Mammary epithelial cell (primary cell): ENCODE results near the gene CCR6.

ENCODE experiments used
- EZH2 ChIP-seq: IDR thresholded peaks from 2 replicates; pipeline ENCODE4 v1.6.1; 2012; ENCODE audit warnings: low read length, inconsistent platforms, borderline replicate concordance
- TF ChIP-seq, protein P1 (sequence below), 2 donors: IDR thresholded peaks in 1 of 2; conservative IDR thresholded peaks in 1 of 2; 2 replicates each; pipeline ENCODE4 v1.5.1; 2011 to 2012; ENCODE audit warnings: inconsistent platforms in 2 of 2, low read length in 2 of 2, mild to moderate bottlenecking in 2 of 2, control low read depth in 1 of 2, low read depth in 1 of 2; ENCODE audit not compliant: insufficient read depth in 1 of 2; ENCODE audit errors: extremely low read depth in 1 of 2

DNA sequence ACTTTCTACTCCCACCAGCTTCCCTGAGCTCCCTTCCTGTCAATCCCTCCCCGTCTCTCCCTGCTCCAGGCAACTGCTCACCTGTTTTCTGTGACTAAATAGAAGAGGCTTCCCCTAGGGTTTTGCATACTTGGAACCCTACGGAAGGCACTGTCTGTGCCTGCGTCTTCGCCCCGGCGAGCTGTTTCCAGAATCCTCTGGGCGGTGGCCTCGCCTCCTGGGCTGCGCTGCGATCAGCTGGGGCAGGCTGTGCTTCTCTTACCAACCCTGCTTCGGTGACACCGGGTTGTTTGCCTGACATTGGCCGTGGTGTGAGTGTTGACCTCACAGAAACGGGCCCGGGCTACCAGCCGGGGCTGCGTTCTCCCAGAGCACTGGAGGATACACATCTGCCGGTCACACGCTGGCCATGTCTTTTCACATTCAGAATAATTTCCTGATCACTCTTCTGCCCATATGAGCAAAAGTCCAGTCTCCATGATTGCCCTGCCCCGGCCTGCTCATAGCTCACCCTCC lies 29.4 kb upstream of the CCR6 start:
- TF ChIP-seq, protein P1, sequence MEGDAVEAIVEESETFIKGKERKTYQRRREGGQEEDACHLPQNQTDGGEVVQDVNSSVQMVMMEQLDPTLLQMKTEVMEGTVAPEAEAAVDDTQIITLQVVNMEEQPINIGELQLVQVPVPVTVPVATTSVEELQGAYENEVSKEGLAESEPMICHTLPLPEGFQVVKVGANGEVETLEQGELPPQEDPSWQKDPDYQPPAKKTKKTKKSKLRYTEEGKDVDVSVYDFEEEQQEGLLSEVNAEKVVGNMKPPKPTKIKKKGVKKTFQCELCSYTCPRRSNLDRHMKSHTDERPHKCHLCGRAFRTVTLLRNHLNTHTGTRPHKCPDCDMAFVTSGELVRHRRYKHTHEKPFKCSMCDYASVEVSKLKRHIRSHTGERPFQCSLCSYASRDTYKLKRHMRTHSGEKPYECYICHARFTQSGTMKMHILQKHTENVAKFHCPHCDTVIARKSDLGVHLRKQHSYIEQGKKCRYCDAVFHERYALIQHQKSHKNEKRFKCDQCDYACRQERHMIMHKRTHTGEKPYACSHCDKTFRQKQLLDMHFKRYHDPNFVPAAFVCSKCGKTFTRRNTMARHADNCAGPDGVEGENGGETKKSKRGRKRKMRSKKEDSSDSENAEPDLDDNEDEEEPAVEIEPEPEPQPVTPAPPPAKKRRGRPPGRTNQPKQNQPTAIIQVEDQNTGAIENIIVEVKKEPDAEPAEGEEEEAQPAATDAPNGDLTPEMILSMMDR (conservative IDR thresholded peaks at IDR 0.05 in 1 of 2, IDR thresholded peaks at IDR 0.05 in 1 of 2; ENCODE audit: extremely low read depth in 1 of 2, insufficient read depth in 1 of 2, low read depth in 1 of 2, low read length in 2 of 2): no peak
- TF ChIP-seq EZH2: no peak
